NCI-H2196 treated with DMSO at 0.1 percent for 48 hours (cell line): ENCODE data around the gene PREX1.

Experiments used
- DNase-seq: peaks from one replicate; lab custom pipeline; 2025; ENCODE audit not compliant: unreplicated experiment; lab: John Stamatoyannopoulos, UW

Gene PREX1

DNA sequence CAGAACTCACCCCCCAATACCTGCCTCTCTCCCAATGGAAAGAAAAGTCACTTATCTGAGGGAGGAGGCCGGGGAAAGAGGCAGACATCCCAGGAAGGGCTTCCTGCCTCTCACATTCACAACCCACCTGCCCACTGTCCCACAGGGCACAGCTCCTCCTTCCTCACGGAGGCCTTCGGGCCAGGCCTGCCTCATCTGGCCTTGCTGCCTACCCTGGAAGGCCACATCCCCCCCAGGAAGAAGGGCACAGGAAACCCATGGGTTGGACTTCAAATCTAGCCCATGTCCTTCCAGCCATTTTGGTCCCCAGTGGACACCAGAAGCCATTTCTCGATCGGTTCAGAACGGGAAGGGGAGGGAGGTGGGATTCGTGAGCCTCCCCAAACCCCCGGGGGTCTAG is 162.0 kb downstream of the PREX1 start:
- DNase-seq, result no peak

DNA sequence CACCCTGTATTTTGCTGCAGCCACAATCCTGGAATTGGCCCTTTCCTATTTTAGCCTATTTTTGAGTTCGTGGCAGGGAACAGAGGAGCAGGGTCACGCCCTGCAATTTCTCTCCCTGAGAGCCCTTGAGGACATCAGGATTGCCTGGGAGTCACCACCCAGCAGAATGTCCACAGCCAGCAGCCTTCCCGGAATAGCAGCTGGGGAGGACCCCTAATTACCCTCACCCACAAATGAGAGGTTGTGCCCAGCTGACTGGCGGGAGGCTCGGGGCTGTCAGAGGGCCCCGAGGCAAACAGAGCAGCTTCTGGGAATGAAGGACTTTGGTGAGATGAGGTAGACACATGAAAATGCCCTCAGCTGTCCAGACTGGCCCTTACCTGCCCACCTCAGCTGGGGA is 165.1 kb downstream of the PREX1 start:
- DNase-seq, result no peak

DNA sequence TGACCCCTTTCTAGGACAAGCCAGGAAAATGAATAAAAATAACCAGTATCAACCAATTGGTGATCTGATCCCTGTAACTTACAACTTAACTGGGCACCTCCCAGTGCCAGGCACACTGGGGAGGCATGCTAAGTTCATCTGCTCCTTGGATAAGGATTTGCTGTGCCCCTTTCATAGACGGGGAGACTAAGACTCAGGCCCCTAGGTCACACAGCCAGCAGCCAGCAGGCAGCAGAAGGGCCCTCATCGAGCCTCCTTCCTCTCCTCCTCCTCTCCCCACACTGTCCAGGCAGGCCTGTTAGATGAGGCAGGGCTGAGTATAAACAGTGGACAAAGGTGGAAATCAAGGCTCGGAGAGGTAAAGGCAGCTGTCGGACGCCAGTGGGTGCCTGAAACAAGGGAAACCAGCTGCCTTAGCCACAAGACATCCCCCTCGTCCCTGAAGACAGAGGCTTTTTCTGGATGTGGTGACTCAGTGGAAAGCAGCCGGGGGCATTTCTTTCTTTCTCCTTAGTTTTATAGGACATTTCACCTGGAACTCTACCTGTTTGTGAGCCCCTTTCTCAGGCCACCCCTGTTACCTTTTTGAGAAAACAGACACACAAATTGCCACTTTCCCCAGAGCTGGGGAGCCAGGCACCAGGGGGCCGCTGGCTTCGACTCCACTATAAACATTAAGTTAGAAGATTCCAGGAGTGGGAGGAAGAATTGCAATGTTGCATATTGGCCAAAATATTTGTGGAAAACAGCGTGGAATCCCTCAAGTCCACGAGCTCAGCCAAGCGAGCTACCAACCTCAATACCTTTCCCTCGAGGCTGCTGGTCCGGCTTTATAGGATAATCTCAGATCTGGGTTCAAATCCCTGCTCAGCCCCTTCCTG is 166.0 kb downstream of the PREX1 start:
- no peak for DNase-seq

DNA sequence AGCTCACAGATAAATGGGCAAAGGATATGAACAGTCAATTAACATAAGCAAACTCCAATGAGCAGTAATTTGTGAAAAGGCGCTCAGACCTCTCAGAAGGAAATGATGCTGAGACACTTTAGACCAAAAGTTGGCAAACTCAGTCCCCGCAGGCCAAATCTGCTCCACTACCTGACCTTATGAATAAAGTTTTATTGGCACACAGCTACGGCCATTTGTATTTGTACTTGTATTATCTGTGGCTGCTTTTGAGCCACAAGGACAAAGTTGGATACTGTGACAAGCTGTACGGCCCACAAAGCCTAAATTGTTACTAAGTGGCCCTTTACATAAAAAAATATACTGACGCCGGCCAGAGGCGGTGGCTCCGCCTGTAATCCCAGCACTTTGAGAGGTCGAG is 167.0 kb downstream of the PREX1 start:
- no peak for DNase-seq

DNA sequence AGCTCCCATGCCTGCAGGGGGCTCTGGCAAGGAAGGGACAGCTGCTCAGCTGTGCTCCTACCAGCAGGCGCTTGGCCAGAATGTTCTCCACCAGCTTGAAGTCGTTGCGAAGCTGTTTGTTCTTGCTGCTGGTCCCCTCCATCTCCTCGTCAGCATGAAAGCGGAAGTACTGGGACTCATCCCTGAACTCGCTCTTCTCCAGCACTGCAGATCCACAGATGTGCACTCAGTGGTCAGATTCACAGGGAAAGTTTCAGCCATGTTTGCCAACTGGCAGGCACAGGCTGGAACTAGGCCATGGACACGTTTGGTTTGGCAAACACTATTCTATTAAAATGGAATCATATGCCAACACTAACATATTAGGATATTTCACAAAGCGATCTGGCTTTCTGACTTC is 167.9 kb downstream of the PREX1 start:
- DNase-seq, result peak; percentile 33

DNA sequence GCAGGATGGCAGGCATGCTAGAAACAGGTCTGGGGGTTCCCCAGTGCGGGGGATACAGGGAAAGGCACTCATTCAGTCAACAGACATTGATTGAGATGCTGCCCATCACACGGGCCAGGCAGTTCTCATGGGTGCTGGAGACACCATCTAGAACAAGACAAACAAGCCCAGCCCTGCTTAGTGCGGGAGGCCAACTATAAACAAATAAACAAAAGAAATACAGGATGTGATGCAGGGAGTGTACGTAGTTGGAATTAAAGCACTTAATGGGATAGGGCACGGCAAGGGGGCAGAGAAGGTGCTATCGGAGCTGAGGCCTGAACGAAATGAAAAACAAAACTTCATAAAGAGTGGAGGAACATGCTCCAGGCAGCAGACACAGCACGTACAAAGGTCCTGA is 169.3 kb downstream of the PREX1 start:
- no peak for DNase-seq

DNA sequence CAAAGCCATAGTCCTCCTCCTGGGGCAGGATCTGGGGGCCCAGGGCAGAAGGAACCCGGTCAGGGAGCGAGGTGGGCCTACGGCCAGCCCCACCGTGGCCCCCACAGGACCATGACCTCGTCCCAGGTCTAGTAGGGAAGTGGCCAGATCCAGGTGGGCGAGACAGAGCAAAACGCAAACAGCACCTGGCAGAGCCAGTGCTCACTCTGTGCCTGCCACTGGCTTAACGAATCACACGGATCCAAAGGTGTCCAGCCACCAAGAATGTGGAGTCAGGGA is 169.7 kb downstream of the PREX1 start:
- DNase-seq, result no peak

DNA sequence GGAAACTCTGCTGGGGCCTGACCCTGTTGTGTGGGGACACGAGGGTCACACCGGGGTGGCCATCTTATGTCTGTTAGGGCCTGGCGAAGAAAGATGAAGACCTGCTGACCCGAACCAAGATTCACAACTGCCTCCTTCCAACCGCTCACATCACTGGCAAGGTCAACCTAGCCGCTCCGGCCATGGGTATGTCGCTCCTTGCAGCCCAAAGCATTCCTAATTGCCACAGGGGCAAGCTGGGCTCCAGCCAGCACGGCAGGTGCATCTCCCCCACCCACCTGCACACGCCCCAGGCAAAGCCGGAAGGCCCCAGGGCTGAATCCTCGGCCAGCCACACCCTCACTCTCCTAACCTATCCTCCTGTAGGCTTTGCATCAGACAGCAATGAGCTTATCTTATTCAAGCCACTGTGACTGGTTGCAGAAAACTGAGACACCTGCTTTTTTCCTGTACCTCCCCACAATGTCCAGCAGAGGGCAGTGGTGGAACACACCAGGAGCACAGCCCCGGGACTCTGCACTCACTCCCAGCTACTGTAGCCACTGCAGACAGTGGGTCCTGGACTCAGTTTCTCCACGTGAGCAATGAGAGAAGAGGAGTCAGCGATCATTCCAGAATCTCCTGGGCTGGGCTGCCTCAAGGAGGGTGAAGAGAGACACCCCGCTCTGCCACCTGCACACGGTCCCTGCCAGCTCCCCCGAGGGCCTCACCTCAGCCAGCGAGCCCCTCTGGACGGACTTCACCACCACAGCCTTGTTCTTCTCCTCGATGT is 170.2 kb downstream of the PREX1 start:
- DNase-seq, result peak; percentile 45

DNA sequence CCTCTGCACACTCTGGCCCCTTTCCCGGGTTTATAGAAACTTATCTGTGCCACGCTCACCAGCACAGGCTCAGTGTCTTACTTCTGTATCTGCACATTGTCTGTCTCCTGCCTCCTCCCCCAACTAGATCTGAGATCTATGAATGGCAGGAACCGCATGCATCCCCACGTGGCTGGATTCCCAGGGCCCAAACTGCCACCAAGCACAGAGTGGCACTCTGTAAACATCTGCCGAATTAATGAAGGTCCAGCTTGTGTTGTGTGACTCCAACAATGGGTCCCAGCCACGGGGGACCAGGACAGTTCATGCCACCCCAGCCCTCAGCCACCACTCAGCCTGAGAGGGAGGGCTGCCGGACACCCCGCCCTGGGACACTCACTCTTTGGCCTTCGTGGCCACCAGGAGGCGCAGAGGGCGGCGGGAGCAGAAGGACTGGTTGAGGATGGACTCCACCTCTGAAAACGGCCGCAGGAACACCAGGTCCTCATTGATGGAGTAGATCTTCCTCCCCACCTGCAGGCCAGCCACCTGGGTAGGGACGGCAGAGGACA is 171.1 kb downstream of the PREX1 start:
- no peak for DNase-seq

DNA sequence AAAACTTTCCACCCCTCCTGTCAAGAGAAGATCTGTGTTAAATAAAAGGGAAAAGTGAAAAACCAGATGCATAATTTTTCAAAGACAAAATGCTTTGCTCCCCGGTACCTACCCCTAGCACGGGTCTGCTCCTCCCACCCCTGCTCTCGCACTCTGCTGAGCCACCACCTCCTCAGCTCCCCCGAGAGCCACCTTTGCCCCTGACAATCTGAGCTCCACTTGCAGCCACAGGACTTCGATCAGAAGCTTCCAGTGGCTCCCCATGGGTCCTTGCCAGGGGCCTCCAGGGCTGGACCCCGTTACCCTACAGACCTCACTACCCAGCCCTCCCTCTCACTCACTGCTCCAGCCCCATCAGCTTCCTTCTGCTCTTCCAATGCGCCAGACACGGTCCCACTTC is 171.7 kb downstream of the PREX1 start:
- DNase-seq, result no peak

DNA sequence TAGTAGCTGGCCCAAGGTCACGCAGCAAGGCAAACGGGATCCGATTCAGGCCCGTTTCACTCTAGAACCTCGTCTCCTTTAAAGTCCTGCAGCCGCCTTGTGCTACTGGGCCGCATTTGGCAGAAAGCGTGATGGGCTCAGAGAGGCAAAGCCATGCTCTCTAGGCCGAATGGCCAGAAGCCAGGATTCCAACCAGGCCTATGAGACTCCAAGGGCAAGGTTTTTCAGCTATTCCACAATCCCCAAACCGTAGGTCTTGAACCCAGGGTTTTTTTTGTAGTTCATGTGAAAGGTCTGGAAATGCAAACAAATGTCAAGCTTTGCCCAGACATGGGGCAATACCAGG is 174.1 kb downstream of the PREX1 start:
- no peak for DNase-seq

DNA sequence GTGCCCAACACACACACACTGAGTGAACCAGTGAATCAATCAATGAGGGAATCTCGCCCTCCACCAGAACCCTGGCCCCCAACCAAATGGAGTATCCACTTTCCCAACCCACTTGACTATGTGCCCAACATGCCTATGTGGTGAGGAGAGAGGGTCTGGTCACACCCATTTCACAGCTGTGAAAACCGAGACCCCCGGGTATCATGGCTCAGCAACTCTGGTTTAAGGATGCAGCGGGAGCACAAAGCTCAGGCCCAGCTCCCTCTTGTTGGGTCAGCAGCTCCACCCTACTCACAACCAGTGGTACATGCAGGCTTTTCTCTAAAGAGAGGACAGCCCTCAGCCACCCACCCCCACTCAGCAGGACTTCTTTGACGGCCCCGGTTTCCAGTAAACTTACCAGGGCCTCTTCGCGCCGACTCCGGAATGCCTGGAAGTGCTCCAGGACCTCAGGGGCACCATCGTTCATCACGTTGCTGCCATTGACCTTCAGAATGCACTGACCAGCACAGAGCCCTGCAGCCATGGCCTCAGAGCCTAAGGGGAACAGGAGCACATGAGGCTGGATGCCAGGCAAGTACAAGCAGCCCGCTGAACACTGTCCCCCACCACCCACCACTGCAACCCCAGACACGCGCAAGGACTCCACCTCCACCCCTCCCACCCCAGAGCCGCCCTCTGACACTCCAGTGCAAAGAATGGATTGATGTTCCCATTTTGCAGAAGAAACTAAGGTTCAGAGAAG is 174.7 kb downstream of the PREX1 start:
- DNase-seq, result no peak

DNA sequence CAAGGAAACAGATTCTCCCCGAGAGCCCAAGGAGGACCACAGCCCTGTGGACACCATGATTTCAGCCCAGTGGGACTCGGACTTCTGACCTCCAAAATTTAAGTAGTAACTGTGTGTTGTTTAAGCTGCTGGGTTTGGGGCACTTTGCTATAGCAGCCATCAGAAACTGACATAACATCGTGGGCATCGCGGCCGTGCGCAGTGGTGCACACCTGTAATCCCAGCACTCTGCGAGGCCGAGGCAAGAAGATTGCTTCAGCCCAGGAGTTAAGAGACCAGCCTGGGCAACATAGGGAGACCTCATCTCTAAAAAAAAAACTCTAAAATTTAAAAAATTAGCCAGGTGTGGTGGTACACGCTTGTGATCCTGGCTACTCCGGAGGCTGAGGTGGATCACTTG is 175.8 kb downstream of the PREX1 start:
- no peak for DNase-seq

DNA sequence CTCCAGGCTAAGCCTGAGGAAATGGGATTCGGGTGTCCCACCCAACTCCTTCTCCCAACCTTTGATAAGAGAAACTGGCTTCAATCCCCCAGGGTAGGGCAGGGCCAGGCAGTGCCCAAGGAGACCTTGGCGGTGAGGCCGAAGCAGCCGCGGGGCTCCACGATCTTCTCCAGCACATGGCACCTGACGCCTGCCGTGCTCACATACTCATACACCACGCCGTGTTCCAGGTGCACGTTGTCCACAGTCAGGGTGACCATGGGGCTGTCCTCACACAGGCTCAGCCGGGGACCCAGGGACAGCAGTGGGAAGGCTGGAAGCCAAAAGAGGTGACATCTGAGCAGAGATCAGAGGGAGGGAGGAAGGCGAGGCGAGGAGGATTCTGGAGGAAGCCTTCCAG is 176.5 kb downstream of the PREX1 start:
- DNase-seq, result no peak

DNA sequence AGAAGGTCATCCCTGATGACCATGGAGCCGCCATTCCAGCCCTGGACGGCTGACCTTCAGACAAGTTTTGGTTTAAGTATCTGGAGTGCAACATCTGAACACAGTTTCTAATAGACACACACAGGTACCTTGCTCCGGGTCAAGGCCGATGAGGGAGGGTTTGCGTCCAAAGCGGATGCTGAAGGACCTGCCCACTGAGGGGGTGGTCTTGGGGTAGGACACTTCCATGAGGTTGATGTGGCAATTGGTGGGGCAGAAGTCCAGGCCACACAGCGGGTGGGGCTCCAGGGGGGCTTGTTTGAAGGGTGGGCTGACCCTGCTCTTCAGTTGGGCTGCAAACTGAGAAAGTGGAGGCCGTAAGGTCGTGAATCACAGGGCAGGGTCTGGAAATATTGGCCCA is 177.9 kb downstream of the PREX1 start:
- DNase-seq, result no peak

DNA sequence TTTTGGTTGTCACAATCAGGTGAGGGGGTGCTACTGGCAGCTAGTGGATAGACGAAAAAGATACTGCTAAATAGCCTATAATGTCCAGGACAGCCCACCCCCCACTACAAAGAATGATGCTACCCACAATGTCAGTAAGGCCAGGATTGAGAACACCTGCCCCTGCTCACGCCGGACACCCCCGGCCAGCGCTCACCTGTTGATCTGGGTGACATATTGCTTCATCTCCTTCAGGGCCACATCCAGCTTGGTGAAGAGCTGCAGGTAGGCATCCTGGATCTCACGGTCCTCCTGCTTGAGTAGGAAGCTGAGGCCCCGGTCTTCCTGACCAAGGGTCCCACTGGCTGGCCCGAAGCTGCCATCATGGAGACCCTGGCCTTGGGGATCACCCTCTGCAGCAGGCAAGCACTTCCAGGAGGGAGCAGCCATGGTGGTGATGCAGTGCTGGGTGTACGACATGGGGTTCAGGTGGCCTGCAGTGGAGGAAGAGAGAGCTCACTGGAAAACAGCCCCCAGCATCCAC is 178.6 kb downstream of the PREX1 start:
- no peak for DNase-seq

DNA sequence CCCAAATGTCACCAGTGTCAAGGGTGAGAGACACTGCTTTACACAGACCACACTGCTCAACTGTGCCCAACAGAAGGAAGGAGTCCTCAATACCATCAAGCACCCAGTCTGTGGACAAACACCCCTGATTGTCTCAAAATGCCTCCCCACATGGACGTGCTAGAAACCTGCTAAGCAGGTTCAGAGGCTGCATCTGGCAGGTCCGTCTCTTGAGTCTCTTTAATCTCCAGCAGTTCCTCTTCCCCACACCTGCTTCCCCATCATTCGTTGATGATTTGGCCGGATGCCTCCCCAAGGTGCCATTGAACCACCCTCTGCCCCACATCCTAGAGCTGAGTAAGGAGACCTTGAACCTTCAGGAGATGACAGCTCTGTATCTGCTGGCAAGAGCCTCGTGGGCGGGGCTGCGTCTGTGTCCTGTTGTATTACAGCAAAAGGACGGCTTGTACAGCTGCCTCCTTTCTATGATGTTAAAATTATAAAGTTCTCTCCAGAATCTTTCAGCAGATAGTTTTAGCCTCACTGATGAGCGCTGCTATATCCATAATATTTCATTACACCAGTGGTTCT is 179.2 kb downstream of the PREX1 start:
- peak; percentile 21 for DNase-seq

DNA sequence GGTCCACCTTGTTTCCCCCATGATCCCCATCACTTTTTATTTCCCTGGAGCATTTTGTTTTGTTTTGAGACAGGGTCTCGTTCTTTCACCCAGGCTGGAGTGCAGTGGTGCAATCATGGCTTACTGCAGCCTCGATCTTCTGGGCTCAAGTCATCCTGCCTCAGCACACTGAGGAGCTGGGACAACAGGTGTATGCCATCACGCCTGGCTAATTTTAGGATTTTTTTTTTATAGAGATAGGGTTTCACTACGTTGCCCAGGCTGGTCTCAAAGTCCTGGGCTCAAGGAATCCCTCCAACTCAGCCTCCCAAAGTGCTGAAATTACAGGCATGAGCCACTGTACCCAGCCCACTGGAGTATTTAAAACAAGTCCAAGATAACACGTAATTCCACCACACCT is 179.9 kb downstream of the PREX1 start:
- DNase-seq, result no peak

DNA sequence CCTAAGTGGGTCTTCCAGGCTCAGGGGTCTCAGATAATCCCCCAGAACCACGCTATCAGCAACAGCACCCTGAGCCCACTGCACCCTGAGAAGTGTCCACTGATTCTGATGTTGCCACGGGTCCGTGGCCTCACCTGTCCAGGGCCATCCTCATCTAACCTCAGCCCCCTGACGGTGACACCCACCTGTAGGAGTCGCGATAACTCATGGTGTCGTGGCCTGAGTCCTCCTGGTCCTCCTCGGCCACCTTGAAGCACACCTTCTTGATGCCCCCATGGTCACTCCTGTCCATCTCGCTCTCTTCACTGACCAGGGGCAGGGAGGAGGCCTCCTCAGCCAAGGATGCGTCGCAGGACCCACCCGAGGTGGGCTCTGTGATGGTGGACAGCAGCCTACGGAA is 182.1 kb downstream of the PREX1 start:
- DNase-seq, result no peak

DNA sequence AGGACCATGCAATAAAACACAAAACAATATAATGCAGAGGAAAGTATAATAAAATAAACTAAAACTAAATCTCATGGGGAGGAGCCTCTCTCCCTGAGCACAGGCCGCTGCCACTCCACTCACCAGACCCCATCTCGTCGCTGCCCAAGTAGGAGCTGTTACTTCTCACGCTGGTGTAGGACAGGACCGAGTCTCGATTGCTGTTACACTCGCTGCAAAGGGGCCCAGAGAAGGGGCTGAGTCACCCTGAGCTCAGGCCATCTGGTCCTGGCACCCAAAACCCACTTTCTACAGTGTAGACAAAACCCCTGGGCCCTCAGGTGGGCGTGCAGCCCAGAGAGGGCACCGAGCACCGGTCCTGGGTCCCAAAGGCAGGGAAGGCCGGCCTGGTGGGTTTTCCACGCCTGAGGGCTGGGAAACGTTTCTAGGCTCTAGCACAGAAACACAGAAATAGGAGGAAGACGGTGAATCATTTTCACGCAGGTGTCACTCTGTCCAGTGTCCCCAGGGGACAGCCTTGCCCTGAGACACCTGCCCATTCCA is 183.4 kb downstream of the PREX1 start:
- no peak for DNase-seq
